Measurements from ENCODE around the gene MSTN.

MSTN gene

DNA sequence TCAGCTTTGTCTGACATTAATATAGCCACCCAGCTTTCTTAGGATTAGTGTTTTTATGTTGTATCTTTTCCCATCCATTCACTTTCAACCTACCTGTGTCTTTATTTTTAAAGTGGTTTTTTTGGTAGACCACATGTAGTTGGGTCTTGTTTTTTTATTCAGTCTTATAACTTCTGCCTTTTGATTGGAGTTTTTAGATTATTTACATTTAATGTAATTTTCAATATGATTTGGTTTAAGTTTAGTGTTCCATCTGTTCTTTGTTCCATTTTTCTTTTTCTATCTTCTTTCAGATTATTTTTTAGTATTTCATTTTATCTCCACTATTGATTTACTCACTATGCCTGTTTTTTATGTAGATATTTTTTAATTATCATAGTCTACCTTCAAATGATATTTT, 13.1 kb upstream of the MSTN start:
- in situ Hi-C loops (cut with MboI; ENCODE audit: low pct_unique_long_range_greater_than_20kb, low sequenced_read_pairs, unreplicated experiment) = loop anchor here (25.0 kb wide), 1 partner anchor 212 kb away; no protein-coding TSS in a partner anchor
- DNase-seq (ENCODE audit: low spot score) = no peak
- TF ChIP-seq, protein P1, sequence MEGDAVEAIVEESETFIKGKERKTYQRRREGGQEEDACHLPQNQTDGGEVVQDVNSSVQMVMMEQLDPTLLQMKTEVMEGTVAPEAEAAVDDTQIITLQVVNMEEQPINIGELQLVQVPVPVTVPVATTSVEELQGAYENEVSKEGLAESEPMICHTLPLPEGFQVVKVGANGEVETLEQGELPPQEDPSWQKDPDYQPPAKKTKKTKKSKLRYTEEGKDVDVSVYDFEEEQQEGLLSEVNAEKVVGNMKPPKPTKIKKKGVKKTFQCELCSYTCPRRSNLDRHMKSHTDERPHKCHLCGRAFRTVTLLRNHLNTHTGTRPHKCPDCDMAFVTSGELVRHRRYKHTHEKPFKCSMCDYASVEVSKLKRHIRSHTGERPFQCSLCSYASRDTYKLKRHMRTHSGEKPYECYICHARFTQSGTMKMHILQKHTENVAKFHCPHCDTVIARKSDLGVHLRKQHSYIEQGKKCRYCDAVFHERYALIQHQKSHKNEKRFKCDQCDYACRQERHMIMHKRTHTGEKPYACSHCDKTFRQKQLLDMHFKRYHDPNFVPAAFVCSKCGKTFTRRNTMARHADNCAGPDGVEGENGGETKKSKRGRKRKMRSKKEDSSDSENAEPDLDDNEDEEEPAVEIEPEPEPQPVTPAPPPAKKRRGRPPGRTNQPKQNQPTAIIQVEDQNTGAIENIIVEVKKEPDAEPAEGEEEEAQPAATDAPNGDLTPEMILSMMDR (IDR thresholded peaks at IDR 0.05; ENCODE audit: extremely low read depth, insufficient read depth, missing control alignments) = no peak

DNA sequence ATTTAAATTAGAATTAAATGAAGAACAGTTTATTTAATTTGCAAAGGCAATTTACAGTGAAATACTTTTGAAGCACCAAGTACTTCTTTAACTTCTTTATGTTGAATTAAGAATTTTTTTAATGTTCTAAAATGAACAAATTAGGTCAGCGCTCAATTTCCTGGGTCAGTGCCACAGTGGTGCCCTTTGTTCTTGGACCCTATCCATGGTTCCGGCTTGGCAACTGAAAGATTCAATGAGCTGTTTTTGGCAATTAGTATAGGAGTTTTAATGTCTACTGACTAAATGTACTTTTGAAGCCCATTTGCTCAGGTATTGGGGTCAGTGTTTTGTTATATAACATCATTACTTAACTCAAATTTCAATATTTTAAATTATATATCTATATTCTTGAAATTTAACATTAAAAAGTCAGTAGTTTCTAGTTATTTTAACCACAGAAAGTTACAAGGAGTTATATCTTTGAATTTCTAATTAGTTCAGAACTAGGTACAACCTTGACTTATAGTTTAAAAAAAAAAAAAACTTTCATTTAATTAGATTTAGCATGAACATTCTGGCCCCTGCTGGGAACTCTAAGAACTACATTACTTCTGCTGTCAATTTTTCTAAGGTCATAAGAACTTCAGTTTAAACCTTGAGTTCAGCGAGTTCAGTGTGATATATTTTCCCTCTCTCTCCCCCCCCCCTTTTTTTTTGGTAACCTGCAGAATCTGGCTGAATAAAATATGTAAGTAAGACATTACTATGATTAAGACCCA, 7.6 kb upstream of the MSTN start:
- peak; percentile 17 for DNase-seq (ENCODE audit: low spot score)
- TF ChIP-seq, protein P1 (IDR thresholded peaks at IDR 0.05; ENCODE audit: extremely low read depth, insufficient read depth, missing control alignments) = peak; percentile 63
- in situ Hi-C loops (cut with MboI; ENCODE audit: low pct_unique_long_range_greater_than_20kb, low sequenced_read_pairs, unreplicated experiment) = loop anchor here (10.0 to 25.0 kb wide), 2 partner anchors 275 to 408 kb away; partner anchors contain the start of genes ANKAR and ASNSD1

GRCh38 chr2:190068764-190069163, 6.2 kb upstream of the MSTN start:
- TF ChIP-seq, protein P1 (IDR thresholded peaks at IDR 0.05; ENCODE audit: extremely low read depth, insufficient read depth, missing control alignments) = no peak
- DNase-seq (ENCODE audit: low spot score) = no peak
- in situ Hi-C loops (cut with MboI; ENCODE audit: low pct_unique_long_range_greater_than_20kb, low sequenced_read_pairs, unreplicated experiment) = loop anchor here (10.0 to 25.0 kb wide), 2 partner anchors 274 to 406 kb away; partner anchors contain the start of genes ANKAR and ASNSD1

DNA sequence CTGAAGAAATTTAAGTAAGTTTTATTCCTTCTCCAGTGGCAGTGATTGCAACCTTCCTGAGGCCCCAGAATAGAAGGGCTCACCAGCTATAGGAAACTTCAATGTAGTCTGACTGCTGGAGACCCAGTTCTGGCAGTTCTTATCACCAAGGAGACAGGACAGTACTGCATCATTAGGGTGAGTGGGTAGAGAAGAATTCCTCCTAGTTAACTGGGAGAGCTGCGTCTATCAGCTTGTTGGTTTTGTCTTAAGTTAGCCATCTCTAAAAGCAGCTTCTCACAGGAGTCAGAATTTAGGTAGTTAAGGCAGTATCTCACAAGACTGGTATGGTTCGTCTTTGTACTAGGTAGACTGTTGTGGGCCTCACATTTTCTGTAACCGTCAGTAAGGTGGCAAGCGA, 3.3 kb upstream of the MSTN start:
- DNase-seq (ENCODE audit: low spot score) = no peak
- TF ChIP-seq, protein P1 (IDR thresholded peaks at IDR 0.05; ENCODE audit: extremely low read depth, insufficient read depth, missing control alignments) = no peak
- in situ Hi-C loops (cut with MboI; ENCODE audit: low pct_unique_long_range_greater_than_20kb, low sequenced_read_pairs, unreplicated experiment) = loop anchor here (10.0 to 25.0 kb wide), 2 partner anchors 271 to 404 kb away; partner anchors contain the start of genes ANKAR and ASNSD1

DNA sequence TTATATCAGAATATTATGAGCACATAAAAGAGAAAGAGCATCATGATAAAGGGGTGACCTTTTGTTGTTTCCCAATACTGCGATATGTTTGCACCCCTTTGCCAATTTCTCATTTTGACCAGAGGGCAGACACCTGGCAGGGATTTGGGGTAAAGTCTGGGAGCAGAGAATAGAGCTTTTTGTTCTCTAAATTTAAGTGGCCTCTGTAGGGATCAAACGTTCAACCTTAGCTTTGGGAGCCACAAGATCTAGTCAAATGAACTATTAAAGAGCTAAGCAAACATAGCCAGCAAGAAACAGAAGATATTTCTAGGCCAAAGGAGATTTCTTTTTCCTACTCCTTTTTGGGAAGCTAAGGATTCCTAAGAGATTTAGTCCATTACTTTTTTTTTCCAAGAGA, 1.1 kb upstream of the MSTN start:
- in situ Hi-C loops (cut with MboI; ENCODE audit: low pct_unique_long_range_greater_than_20kb, low sequenced_read_pairs, unreplicated experiment) = loop anchor here (10.0 to 25.0 kb wide), 2 partner anchors 269 to 401 kb away; partner anchors contain the start of genes ANKAR and ASNSD1
- DNase-seq (ENCODE audit: low spot score) = no peak
- TF ChIP-seq, protein P1 (IDR thresholded peaks at IDR 0.05; ENCODE audit: extremely low read depth, insufficient read depth, missing control alignments) = no peak

DNA sequence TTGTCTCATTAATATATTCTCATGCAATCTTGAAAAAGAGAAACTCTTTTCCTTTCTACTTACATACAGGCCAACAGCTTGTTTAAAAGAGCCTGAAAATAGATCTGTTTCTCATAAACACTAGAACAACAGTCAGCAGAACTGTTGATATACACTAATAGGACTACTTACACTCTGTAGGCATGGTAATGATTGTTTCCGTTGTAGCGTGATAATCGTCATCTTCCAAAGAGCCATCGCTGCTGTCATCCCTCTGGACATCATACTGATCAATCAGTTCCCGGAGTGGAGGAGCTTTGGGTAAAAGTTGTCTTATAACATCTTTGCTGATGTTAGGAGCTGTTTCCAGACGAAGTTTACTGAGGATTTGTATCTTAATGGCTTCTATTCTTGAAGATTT, 476 bp downstream of the MSTN start:
- TF ChIP-seq, protein P1 (IDR thresholded peaks at IDR 0.05; ENCODE audit: extremely low read depth, insufficient read depth, missing control alignments) = no peak
- in situ Hi-C loops (cut with MboI; ENCODE audit: low pct_unique_long_range_greater_than_20kb, low sequenced_read_pairs, unreplicated experiment) = loop anchor here (10.0 to 25.0 kb wide), 2 partner anchors 267 to 400 kb away; partner anchors contain the start of genes ANKAR and ASNSD1
- DNase-seq (ENCODE audit: low spot score) = no peak

All from GM13977 (cell line).